ENCODE results near the gene GPRC5A. TPM values are rescaled to one million over a fixed set of nuclear protein-coding genes. Genes with fewer than 3 reads are reported as not detected.

The GPRC5A gene
- total and polyA plus RNA-seq, 2 experiments from 2014 or later, result 0.16 to 0.38 TPM

- Histone ChIP-seq H3K79me2 (replicated peaks; ENCODE audit: insufficient read depth) (no peaks in the 10 kb centered on the region), H3F3A (replicated peaks; ENCODE audit: low read depth) (no peaks in the 10 kb centered on the region), H3K9me2 (ENCODE audit: insufficient read depth) (no peaks in the 10 kb centered on the region), H3K4me1 (ENCODE audit: insufficient read depth) (no peaks in the 10 kb centered on the region), H3K4me3 (no peak overlapping the region), H3K36me3 (ENCODE audit: insufficient read depth) (no peaks in the 10 kb centered on the region), H3K27me3 (ENCODE audit: insufficient read depth) (no peaks in the 10 kb centered on the region), H4K20me1 (replicated peaks; ENCODE audit: insufficient read depth) (no peaks in the 10 kb centered on the region), H3K27ac (ENCODE audit: low read depth) (no peak overlapping the region), H3K4me2 (no peak overlapping the region), H2AFZ (no peak overlapping the region)
- no peaks in the 10 kb centered on the region for H3K36me3 Mint-ChIP-seq (ENCODE audit: low read depth)
- TF ChIP-seq, protein P1, sequence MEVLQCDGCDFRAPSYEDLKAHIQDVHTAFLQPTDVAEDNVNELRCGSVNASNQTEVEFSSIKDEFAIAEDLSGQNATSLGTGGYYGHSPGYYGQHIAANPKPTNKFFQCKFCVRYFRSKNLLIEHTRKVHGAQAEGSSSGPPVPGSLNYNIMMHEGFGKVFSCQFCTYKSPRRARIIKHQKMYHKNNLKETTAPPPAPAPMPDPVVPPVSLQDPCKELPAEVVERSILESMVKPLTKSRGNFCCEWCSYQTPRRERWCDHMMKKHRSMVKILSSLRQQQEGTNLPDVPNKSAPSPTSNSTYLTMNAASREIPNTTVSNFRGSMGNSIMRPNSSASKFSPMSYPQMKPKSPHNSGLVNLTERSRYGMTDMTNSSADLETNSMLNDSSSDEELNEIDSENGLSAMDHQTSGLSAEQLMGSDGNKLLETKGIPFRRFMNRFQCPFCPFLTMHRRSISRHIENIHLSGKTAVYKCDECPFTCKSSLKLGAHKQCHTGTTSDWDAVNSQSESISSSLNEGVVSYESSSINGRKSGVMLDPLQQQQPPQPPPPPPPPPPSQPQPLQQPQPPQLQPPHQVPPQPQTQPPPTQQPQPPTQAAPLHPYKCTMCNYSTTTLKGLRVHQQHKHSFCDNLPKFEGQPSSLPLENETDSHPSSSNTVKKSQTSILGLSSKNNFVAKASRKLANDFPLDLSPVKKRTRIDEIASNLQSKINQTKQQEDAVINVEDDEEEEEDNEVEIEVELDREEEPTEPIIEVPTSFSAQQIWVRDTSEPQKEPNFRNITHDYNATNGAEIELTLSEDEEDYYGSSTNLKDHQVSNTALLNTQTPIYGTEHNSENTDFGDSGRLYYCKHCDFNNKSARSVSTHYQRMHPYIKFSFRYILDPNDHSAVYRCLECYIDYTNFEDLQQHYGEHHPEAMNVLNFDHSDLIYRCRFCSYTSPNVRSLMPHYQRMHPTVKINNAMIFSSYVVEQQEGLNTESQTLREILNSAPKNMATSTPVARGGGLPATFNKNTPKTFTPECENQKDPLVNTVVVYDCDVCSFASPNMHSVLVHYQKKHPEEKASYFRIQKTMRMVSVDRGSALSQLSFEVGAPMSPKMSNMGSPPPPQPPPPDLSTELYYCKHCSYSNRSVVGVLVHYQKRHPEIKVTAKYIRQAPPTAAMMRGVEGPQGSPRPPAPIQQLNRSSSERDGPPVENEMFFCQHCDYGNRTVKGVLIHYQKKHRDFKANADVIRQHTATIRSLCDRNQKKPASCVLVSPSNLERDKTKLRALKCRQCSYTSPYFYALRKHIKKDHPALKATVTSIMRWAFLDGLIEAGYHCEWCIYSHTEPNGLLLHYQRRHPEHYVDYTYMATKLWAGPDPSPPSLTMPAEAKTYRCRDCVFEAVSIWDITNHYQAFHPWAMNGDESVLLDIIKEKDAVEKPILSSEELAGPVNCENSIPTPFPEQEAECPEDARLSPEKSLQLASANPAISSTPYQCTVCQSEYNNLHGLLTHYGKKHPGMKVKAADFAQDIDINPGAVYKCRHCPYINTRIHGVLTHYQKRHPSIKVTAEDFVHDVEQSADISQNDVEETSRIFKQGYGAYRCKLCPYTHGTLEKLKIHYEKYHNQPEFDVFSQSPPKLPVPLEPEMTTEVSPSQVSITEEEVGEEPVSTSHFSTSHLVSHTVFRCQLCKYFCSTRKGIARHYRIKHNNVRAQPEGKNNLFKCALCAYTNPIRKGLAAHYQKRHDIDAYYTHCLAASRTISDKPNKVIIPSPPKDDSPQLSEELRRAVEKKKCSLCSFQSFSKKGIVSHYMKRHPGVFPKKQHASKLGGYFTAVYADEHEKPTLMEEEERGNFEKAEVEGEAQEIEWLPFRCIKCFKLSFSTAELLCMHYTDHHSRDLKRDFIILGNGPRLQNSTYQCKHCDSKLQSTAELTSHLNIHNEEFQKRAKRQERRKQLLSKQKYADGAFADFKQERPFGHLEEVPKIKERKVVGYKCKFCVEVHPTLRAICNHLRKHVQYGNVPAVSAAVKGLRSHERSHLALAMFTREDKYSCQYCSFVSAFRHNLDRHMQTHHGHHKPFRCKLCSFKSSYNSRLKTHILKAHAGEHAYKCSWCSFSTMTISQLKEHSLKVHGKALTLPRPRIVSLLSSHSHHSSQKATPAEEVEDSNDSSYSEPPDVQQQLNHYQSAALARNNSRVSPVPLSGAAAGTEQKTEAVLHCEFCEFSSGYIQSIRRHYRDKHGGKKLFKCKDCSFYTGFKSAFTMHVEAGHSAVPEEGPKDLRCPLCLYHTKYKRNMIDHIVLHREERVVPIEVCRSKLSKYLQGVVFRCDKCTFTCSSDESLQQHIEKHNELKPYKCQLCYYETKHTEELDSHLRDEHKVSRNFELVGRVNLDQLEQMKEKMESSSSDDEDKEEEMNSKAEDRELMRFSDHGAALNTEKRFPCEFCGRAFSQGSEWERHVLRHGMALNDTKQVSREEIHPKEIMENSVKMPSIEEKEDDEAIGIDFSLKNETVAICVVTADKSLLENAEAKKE (CRISPR knock-in tag; IDR thresholded peaks at IDR 0.05), result no peak
- TF ChIP-seq POLR2AphosphoS5 (IDR thresholded peaks at IDR 0.05; ENCODE audit: low read depth), result no peak
- no peak for TF ChIP-seq EZH2phosphoT487 (IDR thresholded peaks at IDR 0.05; ENCODE audit: unreplicated experiment)
- TF ChIP-seq NANOG (IDR thresholded peaks at IDR 0.05; ENCODE audit: borderline replicate concordance), result no peak
- TF ChIP-seq ETS1 (IDR thresholded peaks at IDR 0.05), result no peak
- no peak for TF ChIP-seq STAT1 (IDR thresholded peaks at IDR 0.05; ENCODE audit: unreplicated experiment)
- no peak for TF ChIP-seq ZNF331 (CRISPR knock-in tag; IDR thresholded peaks at IDR 0.05; ENCODE audit: low read depth)
- TF ChIP-seq CTCF (conservative IDR thresholded peaks at IDR 0.05; ENCODE audit: low read depth in 2 of 2), result no peak
- no peak for TF ChIP-seq EZH2 (IDR thresholded peaks at IDR 0.05; ENCODE audit: low read depth, unreplicated experiment)
- no peak for TF ChIP-seq JUNB (IDR thresholded peaks at IDR 0.05; ENCODE audit: unreplicated experiment)
- TF ChIP-seq ZNF114 (CRISPR knock-in tag; IDR thresholded peaks at IDR 0.05), result no peak
- TF ChIP-seq CREB1 (CRISPR knock-in tag; IDR thresholded peaks at IDR 0.05; ENCODE audit: low read depth), result no peak
- TF ChIP-seq REST (IDR thresholded peaks at IDR 0.05; ENCODE audit: unreplicated experiment), result no peak
- H3K9me3 Mint-ChIP-seq, result no peaks in the 10 kb centered on the region
- peaks cover 5% of the 10 kb centered on the region for H3K27me3 Mint-ChIP-seq (ENCODE audit: insufficient read depth, low read depth, poor library complexity)
- no peaks in the 10 kb centered on the region for H3K4me1 Mint-ChIP-seq
- DNase-seq (ENCODE audit: low spot score), result no peak
- no peak overlapping the region for H3K27ac Mint-ChIP-seq
- ATAC-seq, result no peak
- H3K4me3 Mint-ChIP-seq, result no peak overlapping the region
These were observed 52.4 kb downstream of the GPRC5A start for GRCh38 chr12:12943586-12944260.

Measured in GM23338 (cell line).